Adipocyte (in vitro differentiated cells): ENCODE results near the gene TTN.

ENCODE experiments used
- DNase-seq: peaks from one replicate; pipeline ENCODE4 v3.0.0-alpha.2; 2015; ENCODE audit warnings: low read depth
- H3K27me3 ChIP-seq: replicated peaks from 2 replicates; pipeline ENCODE4 v1.7.0; 2013; ENCODE audit warnings: mild to moderate bottlenecking, low read length, moderate library complexity; ENCODE audit not compliant: control insufficient read depth, insufficient read depth
- H3K36me3 ChIP-seq: 2 replicates; pipeline ENCODE4 v1.7.0; 2013; ENCODE audit warnings: low read length, mild to moderate bottlenecking, moderate library complexity; ENCODE audit not compliant: control insufficient read depth, insufficient read depth, severe bottlenecking
- H3K4me1 ChIP-seq: 2 replicates; pipeline ENCODE4 v1.7.0; 2013; ENCODE audit warnings: mild to moderate bottlenecking, low read length, moderate library complexity; ENCODE audit not compliant: control insufficient read depth, insufficient read depth
- H3K4me3 ChIP-seq: 2 replicates; pipeline ENCODE4 v1.7.0; 2013; ENCODE audit warnings: mild to moderate bottlenecking, low read length, moderate library complexity
- H3K9ac ChIP-seq: 2 replicates; pipeline ENCODE4 v1.7.0; 2013; ENCODE audit warnings: mild to moderate bottlenecking, low read length, moderate library complexity
- H3K9me3 ChIP-seq: 2 replicates; pipeline ENCODE4 v1.7.0; 2013; ENCODE audit warnings: mild to moderate bottlenecking, low read length, moderate library complexity; ENCODE audit not compliant: control insufficient read depth

Gene TTN

GRCh38 chr2:178592655-178593054 lies 214.6 kb downstream of the TTN start:
- no peaks in the 10 kb centered on the region for H3K27me3 ChIP-seq
- H3K9me3 ChIP-seq, result no peaks in the 10 kb centered on the region
- H3K4me1 ChIP-seq, result no peaks in the 10 kb centered on the region
- H3K4me3 ChIP-seq, result no peak overlapping the region
- peaks cover 17% of the 10 kb centered on the region for H3K36me3 ChIP-seq
- no peak overlapping the region for H3K9ac ChIP-seq
- no peak for DNase-seq

GRCh38 chr2:178589335-178589734 lies 217.9 kb downstream of the TTN start:
- no peaks in the 10 kb centered on the region for H3K9me3 ChIP-seq
- no peak for DNase-seq
- H3K4me3 ChIP-seq, result no peak overlapping the region
- H3K9ac ChIP-seq, result no peak overlapping the region
- H3K27me3 ChIP-seq, result no peaks in the 10 kb centered on the region
- no peaks in the 10 kb centered on the region for H3K4me1 ChIP-seq
- H3K36me3 ChIP-seq, result peaks cover 17% of the 10 kb centered on the region

GRCh38 chr2:178584666-178585065 lies 222.6 kb downstream of the TTN start:
- no peak for DNase-seq

GRCh38 chr2:178579006-178579405 lies 228.2 kb downstream of the TTN start:
- Histone ChIP-seq H3K9me3 (no peaks in the 10 kb centered on the region), H3K4me1 (no peaks in the 10 kb centered on the region), H3K36me3 (peaks cover 14% of the 10 kb centered on the region), H3K4me3 (no peak overlapping the region), H3K9ac (no peak overlapping the region), H3K27me3 (no peaks in the 10 kb centered on the region)
- no peak for DNase-seq

More at GRCh38 chr2:178584666-178585065, 222.6 kb downstream of the TTN start:
- Histone ChIP-seq H3K9me3 (no peaks in the 10 kb centered on the region), H3K4me3 (no peak overlapping the region), H3K27me3 (no peaks in the 10 kb centered on the region), H3K9ac (no peak overlapping the region), H3K4me1 (no peaks in the 10 kb centered on the region), H3K36me3 (no peaks in the 10 kb centered on the region)

- Histone ChIP-seq H3K4me3 (no peak overlapping the region), H3K27me3 (no peaks in the 10 kb centered on the region), H3K4me1 (no peaks in the 10 kb centered on the region), H3K9me3 (no peaks in the 10 kb centered on the region), H3K36me3 (peaks cover 19% of the 10 kb centered on the region), H3K9ac (no peak overlapping the region)
- no peak for DNase-seq
Observed at GRCh38 chr2:178574789-178575188, 232.4 kb downstream of the TTN start.

- no peaks in the 10 kb centered on the region for H3K9me3 ChIP-seq
- no peak overlapping the region for H3K9ac ChIP-seq
- H3K36me3 ChIP-seq, result peaks cover 9% of the 10 kb centered on the region
- no peaks in the 10 kb centered on the region for H3K27me3 ChIP-seq
- no peaks in the 10 kb centered on the region for H3K4me1 ChIP-seq
- no peak for DNase-seq
- no peak overlapping the region for H3K4me3 ChIP-seq
Observed at GRCh38 chr2:178568227-178568626, 239.0 kb downstream of the TTN start.

GRCh38 chr2:178553047-178553446 lies 254.2 kb downstream of the TTN start:
- Histone ChIP-seq H3K4me3 (no peak overlapping the region), H3K36me3 (peaks cover 13% of the 10 kb centered on the region), H3K9ac (no peak overlapping the region), H3K4me1 (peaks cover 4% of the 10 kb centered on the region), H3K9me3 (no peaks in the 10 kb centered on the region), H3K27me3 (no peaks in the 10 kb centered on the region)
- DNase-seq, result peak; percentile 64

- DNase-seq, result no peak
- no peak overlapping the region for H3K9ac ChIP-seq
- no peaks in the 10 kb centered on the region for H3K27me3 ChIP-seq
- no peaks in the 10 kb centered on the region for H3K9me3 ChIP-seq
- no peak overlapping the region for H3K4me3 ChIP-seq
- peaks cover 4% of the 10 kb centered on the region for H3K4me1 ChIP-seq
- H3K36me3 ChIP-seq, result peaks cover 29% of the 10 kb centered on the region
Observed at GRCh38 chr2:178550352-178550751, 256.9 kb downstream of the TTN start.

- Histone ChIP-seq H3K36me3 (peaks cover 48% of the 10 kb centered on the region), H3K27me3 (no peaks in the 10 kb centered on the region)
- no peak for DNase-seq
Observed at GRCh38 chr2:178542569-178542968, 264.7 kb downstream of the TTN start.

GRCh38 chr2:178542161-178542560 lies 265.1 kb downstream of the TTN start:
- no peak for DNase-seq
- H3K9me3 ChIP-seq, result no peaks in the 10 kb centered on the region
- no peaks in the 10 kb centered on the region for H3K27me3 ChIP-seq
- H3K36me3 ChIP-seq, result peaks cover 48% of the 10 kb centered on the region
- no peak overlapping the region for H3K4me3 ChIP-seq
- no peak overlapping the region for H3K9ac ChIP-seq
- H3K4me1 ChIP-seq, result no peaks in the 10 kb centered on the region

More at GRCh38 chr2:178542569-178542968, 264.7 kb downstream of the TTN start:
- H3K4me1 ChIP-seq, result no peaks in the 10 kb centered on the region
- H3K9ac ChIP-seq, result no peak overlapping the region
- no peak overlapping the region for H3K4me3 ChIP-seq
- no peaks in the 10 kb centered on the region for H3K9me3 ChIP-seq

GRCh38 chr2:178536037-178536436 lies 271.2 kb downstream of the TTN start:
- Histone ChIP-seq H3K9ac (no peak overlapping the region), H3K9me3 (no peaks in the 10 kb centered on the region), H3K4me1 (no peaks in the 10 kb centered on the region), H3K36me3 (peaks cover 35% of the 10 kb centered on the region), H3K27me3 (no peaks in the 10 kb centered on the region), H3K4me3 (no peak overlapping the region)
- DNase-seq, result no peak

GRCh38 chr2:178531168-178531567 lies 276.1 kb downstream of the TTN start:
- no peaks in the 10 kb centered on the region for H3K9me3 ChIP-seq
- H3K4me3 ChIP-seq, result no peak overlapping the region
- no peak for DNase-seq
- no peak overlapping the region for H3K9ac ChIP-seq
- peaks cover 9% of the 10 kb centered on the region for H3K4me1 ChIP-seq
- H3K36me3 ChIP-seq, result peaks cover 24% of the 10 kb centered on the region
- no peaks in the 10 kb centered on the region for H3K27me3 ChIP-seq
